SW480 (cell line): Measurements from ENCODE around the gene PEAK1.

ENCODE experiments used
- DNase-seq: peaks from one replicate; pipeline ENCODE4 v3.0.0-alpha.2; 2016; ENCODE audit warnings: low spot score

Gene PEAK1

DNA sequence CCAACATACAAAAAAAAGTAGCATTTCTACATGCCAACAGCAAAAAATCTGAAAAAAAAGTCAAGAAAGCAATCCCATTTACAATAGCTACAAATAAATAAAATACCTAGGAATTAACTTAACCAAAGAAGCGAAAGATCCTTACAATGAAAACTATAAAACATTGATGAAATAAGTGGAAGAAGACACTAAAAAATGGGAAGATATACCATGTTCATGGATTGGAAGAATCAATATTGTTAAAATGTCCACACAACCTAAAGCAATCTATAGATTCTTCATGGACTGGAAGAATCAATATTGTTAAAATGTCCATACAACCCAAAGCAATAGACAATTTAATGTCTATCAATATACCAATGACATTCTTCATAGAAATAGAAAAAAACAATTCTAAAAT lies 21.0 kb downstream of the PEAK1 start:
- no peak for DNase-seq

GRCh38 chr15:77396692-77397091 lies 23.2 kb downstream of the PEAK1 start:
- no peak for DNase-seq

DNA sequence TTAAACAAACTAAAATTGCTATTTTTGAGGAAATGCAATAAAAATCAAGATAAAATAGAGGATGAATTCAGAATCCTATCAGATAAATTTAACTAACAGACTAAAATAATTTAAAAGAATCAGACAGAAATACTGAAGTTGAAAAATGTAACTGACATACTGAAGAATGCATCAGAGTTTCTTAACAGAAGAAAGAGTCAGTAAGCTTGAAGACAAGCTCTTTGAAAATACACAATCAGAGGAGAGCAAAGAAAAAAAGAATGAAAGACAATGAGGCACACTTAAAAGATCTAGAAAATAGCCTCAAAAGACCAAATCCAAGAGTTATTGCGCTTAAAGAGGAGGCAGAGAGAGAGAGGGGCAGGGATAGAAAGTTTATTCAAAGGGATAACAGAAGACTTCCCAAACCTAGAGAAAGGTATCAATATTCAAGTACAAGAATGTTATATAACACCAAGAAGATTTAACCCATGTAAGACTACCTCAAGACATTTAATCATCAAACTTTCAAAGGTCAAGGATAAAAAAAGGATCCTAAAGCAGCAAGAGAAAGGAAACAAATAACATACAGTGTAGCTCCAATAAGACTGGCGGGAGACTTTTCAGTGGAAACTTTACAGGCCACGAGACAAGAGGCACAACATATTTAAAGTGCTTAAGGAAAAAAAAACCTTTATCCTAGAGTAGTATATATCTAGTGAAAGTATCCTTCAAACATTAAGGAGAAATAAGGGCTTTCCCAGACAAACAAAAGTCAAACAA lies 24.7 kb downstream of the PEAK1 start:
- no peak for DNase-seq

- DNase-seq, result no peak
Observed at GRCh38 chr15:77393471-77393840, 26.4 kb downstream of the PEAK1 start.

DNA sequence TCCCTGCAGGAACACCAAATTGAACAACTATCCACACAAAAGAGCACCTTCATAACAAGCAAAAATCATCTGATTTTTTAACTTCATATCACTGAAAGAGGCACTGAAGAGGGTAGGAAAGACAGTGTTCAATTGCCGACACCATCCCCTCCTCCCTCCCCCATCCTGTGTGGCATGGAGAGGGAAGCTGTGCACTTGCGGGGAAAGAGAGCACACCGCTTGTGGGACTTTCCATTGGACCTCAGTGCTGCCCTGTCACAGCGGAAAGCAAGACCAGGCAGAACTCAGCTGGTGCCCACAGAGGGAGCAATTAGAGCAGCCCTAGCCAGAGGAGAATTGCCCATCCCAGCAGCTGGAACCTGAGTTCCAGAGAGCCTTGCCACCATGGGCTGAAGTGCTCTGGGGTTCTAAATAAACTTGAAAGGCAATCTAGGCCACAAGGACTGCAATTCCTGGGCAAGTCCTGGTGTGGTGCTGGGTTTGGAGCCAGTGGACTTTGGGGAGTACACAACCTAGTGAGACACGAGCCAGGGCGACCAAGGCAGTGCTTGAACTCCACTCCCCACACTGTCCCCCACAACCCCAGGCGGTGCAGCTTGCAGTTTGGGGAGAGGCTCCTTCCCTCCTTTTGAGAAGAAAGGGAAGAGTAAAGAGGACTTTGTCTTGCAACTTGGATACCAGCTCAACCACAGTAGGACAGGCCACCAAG lies 27.0 kb downstream of the PEAK1 start:
- no peak for DNase-seq

DNA sequence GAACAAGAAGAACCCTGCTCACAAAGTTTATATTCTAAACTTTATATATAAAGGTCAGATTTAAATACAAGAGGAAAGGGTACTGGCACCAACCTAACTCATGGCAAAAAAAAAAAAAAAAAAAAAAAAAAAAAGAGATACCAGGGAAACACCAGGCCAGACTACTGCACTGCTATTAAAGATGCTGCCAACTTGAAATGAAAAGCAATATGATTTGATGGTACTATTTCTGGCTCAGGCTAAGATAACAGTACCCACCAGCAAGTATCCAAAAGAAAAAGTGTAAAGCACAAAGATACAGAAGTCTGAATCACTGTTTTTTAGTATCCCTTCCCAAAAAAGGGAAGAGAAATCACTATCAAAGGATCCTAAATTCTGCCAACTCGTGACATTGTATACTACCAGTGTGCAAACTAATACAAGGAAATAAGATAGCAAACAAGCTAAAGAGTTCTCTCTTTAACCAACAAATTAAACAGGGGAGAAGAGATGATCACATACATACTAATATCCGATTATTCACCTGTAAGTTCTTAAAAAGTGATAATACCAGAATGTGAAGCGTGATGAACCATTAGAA lies 28.4 kb downstream of the PEAK1 start:
- DNase-seq, result no peak

- no peak for DNase-seq
Observed at GRCh38 chr15:77387365-77388105, 32.4 kb downstream of the PEAK1 start.

DNA sequence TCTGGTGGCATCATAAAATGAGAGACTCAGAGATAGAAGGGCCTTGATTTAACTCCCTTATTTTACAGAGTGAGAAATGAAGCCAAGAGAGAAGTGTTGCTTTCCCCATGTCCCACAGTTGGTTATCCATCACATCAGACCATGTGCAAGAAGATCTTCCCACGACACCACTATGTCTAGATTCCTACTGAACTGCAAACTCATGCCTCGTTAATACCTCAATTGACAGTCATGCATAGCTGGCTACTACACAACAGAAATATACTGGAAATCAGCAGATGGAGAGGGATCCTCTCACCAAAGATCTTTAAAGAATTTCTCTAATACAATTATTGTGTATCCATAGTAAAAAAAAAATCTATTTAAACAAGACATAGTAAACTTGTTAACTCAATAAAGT lies 33.3 kb downstream of the PEAK1 start:
- DNase-seq, result no peak

DNA sequence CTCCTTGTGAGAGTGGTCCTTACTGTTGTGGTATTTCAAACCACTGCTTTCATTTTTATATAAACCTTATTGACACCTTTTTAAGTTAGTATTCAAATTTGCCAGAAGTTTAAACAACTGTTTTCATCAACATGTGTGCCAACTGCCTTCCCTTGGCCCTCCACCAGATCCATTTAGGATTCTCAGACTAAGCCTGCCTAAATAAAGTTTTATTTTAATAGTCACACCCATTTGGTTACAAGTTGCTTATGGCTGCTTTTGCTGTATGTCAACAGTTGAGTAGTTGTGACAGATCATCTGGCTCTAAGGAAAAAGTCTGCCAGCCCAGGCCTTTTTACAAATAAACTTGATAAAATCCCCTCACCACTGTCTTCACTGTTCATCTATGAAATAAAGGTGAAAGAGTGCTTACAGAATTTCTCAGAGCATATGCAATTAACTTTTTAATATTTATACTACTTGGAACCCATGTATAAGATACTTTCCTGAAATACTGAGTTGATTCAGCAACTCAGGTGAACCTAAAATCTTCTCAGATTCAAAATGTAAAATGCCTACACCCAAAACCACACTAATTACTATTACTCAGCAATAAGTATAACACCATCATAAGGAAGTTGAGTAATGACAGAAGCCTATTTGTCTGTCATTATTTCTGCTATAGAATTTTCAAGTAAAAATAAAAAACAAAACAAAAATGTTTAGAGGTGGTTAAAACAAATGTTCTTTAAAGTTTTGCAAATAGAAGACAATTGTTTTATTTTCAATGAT lies 35.1 kb downstream of the PEAK1 start:
- DNase-seq, result no peak

GRCh38 chr15:77384086-77384485 lies 35.8 kb downstream of the PEAK1 start:
- no peak for DNase-seq

DNA sequence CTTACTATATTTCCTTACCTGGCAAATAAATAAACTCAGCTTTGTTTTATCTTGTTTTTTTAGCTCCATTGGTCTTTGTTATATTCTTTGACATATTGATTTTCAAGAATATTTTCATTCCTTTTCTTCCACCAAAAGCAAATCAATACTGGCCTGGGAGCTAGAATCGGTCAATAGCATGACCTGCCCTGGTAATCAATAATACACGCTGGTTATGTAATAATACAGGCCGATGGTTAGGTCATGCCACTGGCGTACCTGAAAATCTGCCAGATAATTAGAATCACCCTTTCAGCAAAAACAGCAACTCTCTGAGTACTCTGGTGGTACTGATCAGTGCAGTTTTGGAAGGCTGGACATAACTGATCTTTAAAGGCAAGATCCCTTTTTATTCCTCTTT lies 39.9 kb downstream of the PEAK1 start:
- no peak for DNase-seq

GRCh38 chr15:77376770-77377169 lies 43.1 kb downstream of the PEAK1 start:
- no peak for DNase-seq

- no peak for DNase-seq
Observed at GRCh38 chr15:77375133-77375532, 44.8 kb downstream of the PEAK1 start.

DNA sequence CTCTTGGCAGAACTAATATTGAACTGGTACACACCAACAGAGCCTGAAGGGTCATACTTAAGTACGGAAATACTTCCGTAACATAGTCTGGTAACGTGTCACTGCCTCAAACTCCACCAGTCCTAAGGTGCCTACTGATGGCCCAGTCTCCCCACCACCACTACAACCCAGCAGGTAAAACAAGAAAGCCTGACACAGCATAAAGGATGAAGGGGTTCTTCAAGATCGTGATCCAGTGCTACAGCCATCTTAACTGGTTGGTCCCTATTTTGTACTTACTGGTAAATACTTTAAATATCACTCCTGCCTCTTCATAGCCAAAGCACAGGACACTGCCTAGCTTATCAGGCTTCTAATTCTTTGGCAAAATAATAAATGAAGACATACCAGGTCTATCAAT lies 46.5 kb downstream of the PEAK1 start:
- no peak for DNase-seq

DNA sequence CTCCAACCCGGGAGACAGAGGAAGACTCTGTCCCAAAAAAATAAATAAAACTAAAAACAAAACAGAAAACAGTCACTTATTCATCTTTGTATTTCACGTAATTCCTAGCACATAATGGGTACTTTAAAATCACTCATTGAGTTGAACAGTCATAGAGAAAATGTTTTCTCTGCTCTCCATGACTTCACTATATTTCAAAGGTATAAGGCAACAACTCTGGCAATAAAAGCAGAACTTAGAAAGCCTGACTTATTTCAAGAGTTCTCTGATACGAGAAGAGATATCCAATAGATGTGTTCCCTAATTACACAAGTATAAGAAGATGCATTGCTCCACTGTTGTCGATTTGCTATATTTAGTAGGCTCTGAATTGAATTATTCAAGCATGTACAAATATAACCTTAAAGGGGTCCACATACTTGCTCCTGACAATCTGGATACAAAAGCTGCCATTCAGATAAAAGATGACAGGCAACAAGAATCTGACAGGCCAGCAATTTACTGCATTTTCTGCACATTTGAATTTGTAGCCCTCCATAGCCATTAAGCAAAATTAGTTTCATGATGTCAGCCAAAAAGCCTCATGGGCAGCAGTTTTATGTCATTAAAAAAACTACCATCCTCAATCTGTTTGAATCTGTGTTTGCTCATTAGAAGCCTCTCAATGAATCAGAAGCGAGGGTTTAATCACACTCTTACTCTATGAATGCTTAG lies 47.9 kb downstream of the PEAK1 start:
- no peak for DNase-seq

GRCh38 chr15:77370580-77370979 lies 49.3 kb downstream of the PEAK1 start:
- DNase-seq, result no peak

DNA sequence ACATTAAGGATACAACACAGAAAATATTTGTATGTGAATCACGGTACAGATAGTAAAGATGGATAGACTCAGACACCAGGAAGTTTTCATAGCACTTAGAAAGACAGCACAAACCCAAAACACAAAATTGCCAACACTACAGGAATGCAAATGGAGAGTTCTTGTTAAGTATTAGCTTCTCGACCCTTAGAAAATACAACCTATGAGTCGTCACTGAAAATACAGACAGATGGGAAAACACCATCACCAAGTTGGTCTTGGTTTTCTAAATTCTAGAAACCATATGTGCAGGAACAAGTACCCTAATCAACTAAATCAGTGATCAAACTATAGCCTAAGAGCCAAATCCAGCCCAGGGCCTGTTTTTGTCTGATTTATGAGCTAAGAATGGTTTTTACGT lies 50.7 kb downstream of the PEAK1 start:
- no peak for DNase-seq

DNA sequence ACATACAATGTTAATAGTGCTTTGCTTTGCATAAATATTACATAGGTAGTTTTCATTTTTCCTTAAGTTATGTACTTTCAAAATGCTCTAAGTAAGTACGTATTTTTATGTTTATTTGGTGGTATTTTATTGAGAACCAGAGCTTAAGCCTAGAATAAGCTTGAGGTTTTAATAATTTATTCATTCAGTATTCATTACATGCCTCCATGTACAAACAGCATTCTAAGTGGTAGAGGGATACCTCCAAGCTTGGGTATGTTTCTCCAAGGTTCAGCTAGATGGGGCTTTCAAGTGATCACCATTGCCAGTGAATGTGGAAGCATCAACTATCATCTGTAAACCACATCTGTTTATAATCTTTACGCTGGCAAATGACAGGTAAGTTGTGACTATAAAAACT lies 52.3 kb downstream of the PEAK1 start:
- no peak for DNase-seq

- DNase-seq, result no peak
Observed at GRCh38 chr15:77361456-77361855, 58.4 kb downstream of the PEAK1 start.

GRCh38 chr15:77358545-77359240 lies 61.2 kb downstream of the PEAK1 start:
- DNase-seq, result no peak

GRCh38 chr15:77356305-77356704 lies 63.6 kb downstream of the PEAK1 start:
- DNase-seq, result no peak
